Measurements from ENCODE around the gene SBSN. TPM values are rescaled to one million over a fixed set of nuclear protein-coding genes. Genes with fewer than 3 reads are reported as not detected.

Gene SBSN
- total and polyA plus RNA-seq, 4 donors: not detected

GRCh38 chr19:35518313-35518712 is 9.8 kb downstream of the SBSN start:
- 77% methylated on average over 6 of the region's 6 CpGs for WGBS
- no peaks in the 10 kb centered on the region for H3K9me3 ChIP-seq (ENCODE audit: control insufficient read depth in 4 of 4, low read length in 3 of 4)
- no peak overlapping the region for H3K27ac ChIP-seq (ENCODE audit: low read depth in 1 of 2, low read length in 2 of 2)
- no peaks in the 10 kb centered on the region for H3K36me3 ChIP-seq (ENCODE audit: control insufficient read depth in 4 of 4, insufficient read depth in 3 of 4, low read depth in 1 of 4, low read length in 3 of 4)
- no peak overlapping the region for H3K4me3 ChIP-seq (ENCODE audit: low read depth in 1 of 3, low read length in 3 of 3)
- H3K9ac ChIP-seq (ENCODE audit: low read depth in 1 of 2, low read length in 2 of 2): no peak overlapping the region
- H3K4me1 ChIP-seq (ENCODE audit: control insufficient read depth in 4 of 4, insufficient read depth in 4 of 4, low read length in 3 of 4): no peaks in the 10 kb centered on the region
- DNase-seq (ENCODE audit: low spot score): no peak
- H3K27me3 ChIP-seq (ENCODE audit: control insufficient read depth in 4 of 4, insufficient read depth in 4 of 4, low read length in 3 of 4): no peaks in the 10 kb centered on the region
- TF ChIP-seq JUND (IDR thresholded peaks at IDR 0.05): no peak
- no peak for TF ChIP-seq ATF3 (IDR thresholded peaks at IDR 0.05)
- TF ChIP-seq SP1 (IDR thresholded peaks at IDR 0.05): no peak

- 95% methylated on average over 2 of the region's 2 CpGs for WGBS
- no peak overlapping the region for H3K9ac ChIP-seq (ENCODE audit: low read depth in 1 of 2, low read length in 2 of 2)
- H3K9me3 ChIP-seq (ENCODE audit: control insufficient read depth in 4 of 4, low read length in 3 of 4): no peaks in the 10 kb centered on the region
- H3K27ac ChIP-seq (ENCODE audit: low read depth in 1 of 2, low read length in 2 of 2): no peak overlapping the region
- H3K4me1 ChIP-seq (ENCODE audit: control insufficient read depth in 4 of 4, insufficient read depth in 4 of 4, low read length in 3 of 4): no peaks in the 10 kb centered on the region
- no peak overlapping the region for H3K4me3 ChIP-seq (ENCODE audit: low read depth in 1 of 3, low read length in 3 of 3)
- H3K36me3 ChIP-seq (ENCODE audit: control insufficient read depth in 4 of 4, insufficient read depth in 3 of 4, low read depth in 1 of 4, low read length in 3 of 4): no peaks in the 10 kb centered on the region
- H3K27me3 ChIP-seq (ENCODE audit: control insufficient read depth in 4 of 4, insufficient read depth in 4 of 4, low read length in 3 of 4): no peaks in the 10 kb centered on the region
- DNase-seq (ENCODE audit: low spot score): no peak
- TF ChIP-seq JUND (IDR thresholded peaks at IDR 0.05) (no peak), RAD21 (IDR thresholded peaks at IDR 0.05) (no peak), RXRA (IDR thresholded peaks at IDR 0.05) (no peak), HNF4G (IDR thresholded peaks at IDR 0.05) (no peak), CTCF (IDR thresholded peaks at IDR 0.05; ENCODE audit: low read depth, low read length, missing input control) (no peak), FOXA1 (IDR thresholded peaks at IDR 0.05) (no peak), YY1 (IDR thresholded peaks at IDR 0.05) (no peak), EGR1 (IDR thresholded peaks at IDR 0.05; ENCODE audit: low read depth in 2 of 2) (no peak), SP1 (IDR thresholded peaks at IDR 0.05) (no peak), TAF1 (conservative IDR thresholded peaks at IDR 0.05) (no peak), GABPA (IDR thresholded peaks at IDR 0.05 in 1 of 2, conservative IDR thresholded peaks at IDR 0.05 in 1 of 2) (no peak), ATF3 (IDR thresholded peaks at IDR 0.05) (no peak), NR2F2 (IDR thresholded peaks at IDR 0.05) (no peak), FOXA2 (IDR thresholded peaks at IDR 0.05) (no peak)
- TF ChIP-seq, protein P1, sequence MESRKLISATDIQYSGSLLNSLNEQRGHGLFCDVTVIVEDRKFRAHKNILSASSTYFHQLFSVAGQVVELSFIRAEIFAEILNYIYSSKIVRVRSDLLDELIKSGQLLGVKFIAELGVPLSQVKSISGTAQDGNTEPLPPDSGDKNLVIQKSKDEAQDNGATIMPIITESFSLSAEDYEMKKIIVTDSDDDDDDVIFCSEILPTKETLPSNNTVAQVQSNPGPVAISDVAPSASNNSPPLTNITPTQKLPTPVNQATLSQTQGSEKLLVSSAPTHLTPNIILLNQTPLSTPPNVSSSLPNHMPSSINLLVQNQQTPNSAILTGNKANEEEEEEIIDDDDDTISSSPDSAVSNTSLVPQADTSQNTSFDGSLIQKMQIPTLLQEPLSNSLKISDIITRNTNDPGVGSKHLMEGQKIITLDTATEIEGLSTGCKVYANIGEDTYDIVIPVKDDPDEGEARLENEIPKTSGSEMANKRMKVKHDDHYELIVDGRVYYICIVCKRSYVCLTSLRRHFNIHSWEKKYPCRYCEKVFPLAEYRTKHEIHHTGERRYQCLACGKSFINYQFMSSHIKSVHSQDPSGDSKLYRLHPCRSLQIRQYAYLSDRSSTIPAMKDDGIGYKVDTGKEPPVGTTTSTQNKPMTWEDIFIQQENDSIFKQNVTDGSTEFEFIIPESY (IDR thresholded peaks at IDR 0.05): no peak
- TF ChIP-seq, protein P2, sequence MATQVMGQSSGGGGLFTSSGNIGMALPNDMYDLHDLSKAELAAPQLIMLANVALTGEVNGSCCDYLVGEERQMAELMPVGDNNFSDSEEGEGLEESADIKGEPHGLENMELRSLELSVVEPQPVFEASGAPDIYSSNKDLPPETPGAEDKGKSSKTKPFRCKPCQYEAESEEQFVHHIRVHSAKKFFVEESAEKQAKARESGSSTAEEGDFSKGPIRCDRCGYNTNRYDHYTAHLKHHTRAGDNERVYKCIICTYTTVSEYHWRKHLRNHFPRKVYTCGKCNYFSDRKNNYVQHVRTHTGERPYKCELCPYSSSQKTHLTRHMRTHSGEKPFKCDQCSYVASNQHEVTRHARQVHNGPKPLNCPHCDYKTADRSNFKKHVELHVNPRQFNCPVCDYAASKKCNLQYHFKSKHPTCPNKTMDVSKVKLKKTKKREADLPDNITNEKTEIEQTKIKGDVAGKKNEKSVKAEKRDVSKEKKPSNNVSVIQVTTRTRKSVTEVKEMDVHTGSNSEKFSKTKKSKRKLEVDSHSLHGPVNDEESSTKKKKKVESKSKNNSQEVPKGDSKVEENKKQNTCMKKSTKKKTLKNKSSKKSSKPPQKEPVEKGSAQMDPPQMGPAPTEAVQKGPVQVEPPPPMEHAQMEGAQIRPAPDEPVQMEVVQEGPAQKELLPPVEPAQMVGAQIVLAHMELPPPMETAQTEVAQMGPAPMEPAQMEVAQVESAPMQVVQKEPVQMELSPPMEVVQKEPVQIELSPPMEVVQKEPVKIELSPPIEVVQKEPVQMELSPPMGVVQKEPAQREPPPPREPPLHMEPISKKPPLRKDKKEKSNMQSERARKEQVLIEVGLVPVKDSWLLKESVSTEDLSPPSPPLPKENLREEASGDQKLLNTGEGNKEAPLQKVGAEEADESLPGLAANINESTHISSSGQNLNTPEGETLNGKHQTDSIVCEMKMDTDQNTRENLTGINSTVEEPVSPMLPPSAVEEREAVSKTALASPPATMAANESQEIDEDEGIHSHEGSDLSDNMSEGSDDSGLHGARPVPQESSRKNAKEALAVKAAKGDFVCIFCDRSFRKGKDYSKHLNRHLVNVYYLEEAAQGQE (IDR thresholded peaks at IDR 0.05): no peak
Observed at GRCh38 chr19:35517342-35517741, 10.8 kb downstream of the SBSN start.
